Measurements from ENCODE around the gene FGFRL1. TPM values are rescaled to one million over a fixed set of nuclear protein-coding genes. Genes with fewer than 3 reads are reported as not detected.

FGFRL1 gene
- total RNA-seq, 1 donor from 2014 or later, result 43.6 TPM

DNA sequence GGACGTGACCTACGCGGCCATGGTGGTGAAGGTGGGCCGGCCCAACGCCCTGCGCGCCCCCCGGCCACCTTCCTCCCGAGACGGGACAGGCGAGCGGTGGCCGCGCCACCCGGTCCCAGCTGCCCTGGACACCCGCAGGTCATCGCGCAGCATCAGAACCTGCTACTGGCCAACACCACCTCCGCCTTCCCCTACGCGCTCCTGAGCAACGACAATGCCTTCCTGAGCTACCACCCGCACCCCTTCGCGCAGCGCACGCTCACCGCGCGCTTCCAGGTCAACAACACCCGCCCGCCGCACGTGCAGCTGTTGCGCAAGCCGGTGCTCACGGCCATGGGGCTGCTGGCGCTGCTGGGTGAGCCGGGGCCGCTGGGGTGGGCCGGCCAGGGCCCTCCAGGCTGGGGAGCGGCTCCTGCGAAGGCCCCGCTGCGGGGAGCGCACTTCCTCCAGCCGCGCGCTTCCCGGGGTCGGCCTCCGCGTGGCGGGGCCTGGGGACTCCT is 9.2 kb upstream of the FGFRL1 start:
- no peak for DNase-seq (ENCODE audit: low read depth)
- TF ChIP-seq, protein P1, sequence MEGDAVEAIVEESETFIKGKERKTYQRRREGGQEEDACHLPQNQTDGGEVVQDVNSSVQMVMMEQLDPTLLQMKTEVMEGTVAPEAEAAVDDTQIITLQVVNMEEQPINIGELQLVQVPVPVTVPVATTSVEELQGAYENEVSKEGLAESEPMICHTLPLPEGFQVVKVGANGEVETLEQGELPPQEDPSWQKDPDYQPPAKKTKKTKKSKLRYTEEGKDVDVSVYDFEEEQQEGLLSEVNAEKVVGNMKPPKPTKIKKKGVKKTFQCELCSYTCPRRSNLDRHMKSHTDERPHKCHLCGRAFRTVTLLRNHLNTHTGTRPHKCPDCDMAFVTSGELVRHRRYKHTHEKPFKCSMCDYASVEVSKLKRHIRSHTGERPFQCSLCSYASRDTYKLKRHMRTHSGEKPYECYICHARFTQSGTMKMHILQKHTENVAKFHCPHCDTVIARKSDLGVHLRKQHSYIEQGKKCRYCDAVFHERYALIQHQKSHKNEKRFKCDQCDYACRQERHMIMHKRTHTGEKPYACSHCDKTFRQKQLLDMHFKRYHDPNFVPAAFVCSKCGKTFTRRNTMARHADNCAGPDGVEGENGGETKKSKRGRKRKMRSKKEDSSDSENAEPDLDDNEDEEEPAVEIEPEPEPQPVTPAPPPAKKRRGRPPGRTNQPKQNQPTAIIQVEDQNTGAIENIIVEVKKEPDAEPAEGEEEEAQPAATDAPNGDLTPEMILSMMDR (conservative IDR thresholded peaks at IDR 0.05; ENCODE audit: low read depth, low read length), result no peak

DNA sequence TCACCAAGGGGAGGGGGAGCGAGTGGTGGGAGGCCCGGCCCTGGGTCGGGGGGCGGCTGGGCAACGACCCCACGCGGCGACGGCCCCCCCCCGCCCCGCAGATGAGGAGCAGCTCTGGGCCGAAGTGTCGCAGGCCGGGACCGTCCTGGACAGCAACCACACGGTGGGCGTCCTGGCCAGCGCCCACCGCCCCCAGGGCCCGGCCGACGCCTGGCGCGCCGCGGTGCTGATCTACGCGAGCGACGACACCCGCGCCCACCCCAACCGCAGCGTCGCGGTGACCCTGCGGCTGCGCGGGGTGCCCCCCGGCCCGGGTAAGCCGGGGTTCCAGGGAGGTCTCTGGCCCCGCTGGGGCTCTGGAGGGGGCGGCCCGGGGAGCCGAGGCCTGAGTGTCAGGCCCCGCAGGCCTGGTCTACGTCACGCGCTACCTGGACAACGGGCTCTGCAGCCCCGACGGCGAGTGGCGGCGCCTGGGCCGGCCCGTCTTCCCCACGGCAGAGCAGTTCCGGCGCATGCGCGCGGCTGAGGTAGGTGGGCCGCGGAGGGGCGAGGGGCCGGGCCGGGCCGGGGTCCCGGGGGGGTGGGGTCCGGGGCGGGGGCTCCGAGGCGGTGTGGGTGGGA is 8.7 kb upstream of the FGFRL1 start:
- DNase-seq (ENCODE audit: low read depth), result no peak
- TF ChIP-seq, protein P1 (conservative IDR thresholded peaks at IDR 0.05; ENCODE audit: low read depth, low read length), result no peak
- no peak overlapping the region for H3K4me3 ChIP-seq (ENCODE audit: low read depth, low read length)

More for the DNA sequence above, 9.2 kb upstream of the FGFRL1 start:
- no peak overlapping the region for H3K4me3 ChIP-seq (ENCODE audit: low read depth, low read length)

DNA sequence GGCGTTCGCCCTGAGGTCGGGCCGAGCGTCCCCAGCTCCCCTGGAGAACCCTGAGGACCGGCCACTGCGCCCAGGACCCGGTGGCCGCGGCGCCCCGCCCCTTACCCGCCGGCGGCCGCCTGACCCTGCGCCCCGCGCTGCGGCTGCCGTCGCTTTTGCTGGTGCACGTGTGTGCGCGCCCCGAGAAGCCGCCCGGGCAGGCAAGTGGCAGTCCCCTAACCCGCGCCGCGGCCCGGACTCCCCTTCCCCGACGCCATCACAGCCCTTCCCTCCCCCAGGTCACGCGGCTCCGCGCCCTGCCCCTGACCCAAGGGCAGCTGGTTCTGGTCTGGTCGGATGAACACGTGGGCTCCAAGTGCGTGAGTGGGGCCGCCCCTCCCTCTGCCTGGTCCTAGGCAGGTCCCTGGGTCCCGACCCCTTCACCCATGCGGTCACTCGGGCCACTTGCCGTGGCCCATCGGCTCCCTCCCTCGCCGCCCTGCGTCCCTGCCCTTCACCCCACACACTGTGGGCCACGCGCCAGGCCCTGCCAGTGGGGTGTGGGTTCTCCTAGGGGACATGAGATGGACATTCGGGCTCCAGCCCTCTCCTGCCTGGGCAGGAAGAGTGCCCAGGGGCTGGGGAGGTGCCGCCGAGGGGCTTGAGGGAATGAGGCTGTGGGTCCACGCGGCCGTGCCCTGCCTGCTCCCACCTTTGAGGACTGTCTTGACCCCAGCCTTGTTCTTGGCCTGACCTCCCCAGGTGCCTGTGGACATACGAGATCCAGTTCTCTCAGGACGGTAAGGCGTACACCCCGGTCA is 8.0 kb upstream of the FGFRL1 start:
- TF ChIP-seq, protein P1 (conservative IDR thresholded peaks at IDR 0.05; ENCODE audit: low read depth, low read length), result no peak
- DNase-seq (ENCODE audit: low read depth), result no peak
- no peak overlapping the region for H3K4me3 ChIP-seq (ENCODE audit: low read depth, low read length)

DNA sequence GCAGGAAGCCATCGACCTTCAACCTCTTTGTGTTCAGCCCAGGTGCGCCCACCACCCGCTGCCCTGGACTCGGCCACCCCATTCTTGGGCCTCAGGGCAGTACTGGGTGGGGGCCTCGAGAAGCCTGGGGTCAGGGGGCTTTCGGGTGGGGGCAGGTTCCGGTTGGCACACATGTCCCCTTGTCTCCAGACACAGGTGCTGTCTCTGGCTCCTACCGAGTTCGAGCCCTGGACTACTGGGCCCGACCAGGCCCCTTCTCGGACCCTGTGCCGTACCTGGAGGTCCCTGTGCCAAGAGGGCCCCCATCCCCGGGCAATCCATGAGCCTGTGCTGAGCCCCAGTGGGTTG is 7.4 kb upstream of the FGFRL1 start:
- TF ChIP-seq, protein P1 (conservative IDR thresholded peaks at IDR 0.05; ENCODE audit: low read depth, low read length), result no peak
- H3K4me3 ChIP-seq (ENCODE audit: low read depth, low read length), result no peak overlapping the region
- DNase-seq (ENCODE audit: low read depth), result no peak

DNA sequence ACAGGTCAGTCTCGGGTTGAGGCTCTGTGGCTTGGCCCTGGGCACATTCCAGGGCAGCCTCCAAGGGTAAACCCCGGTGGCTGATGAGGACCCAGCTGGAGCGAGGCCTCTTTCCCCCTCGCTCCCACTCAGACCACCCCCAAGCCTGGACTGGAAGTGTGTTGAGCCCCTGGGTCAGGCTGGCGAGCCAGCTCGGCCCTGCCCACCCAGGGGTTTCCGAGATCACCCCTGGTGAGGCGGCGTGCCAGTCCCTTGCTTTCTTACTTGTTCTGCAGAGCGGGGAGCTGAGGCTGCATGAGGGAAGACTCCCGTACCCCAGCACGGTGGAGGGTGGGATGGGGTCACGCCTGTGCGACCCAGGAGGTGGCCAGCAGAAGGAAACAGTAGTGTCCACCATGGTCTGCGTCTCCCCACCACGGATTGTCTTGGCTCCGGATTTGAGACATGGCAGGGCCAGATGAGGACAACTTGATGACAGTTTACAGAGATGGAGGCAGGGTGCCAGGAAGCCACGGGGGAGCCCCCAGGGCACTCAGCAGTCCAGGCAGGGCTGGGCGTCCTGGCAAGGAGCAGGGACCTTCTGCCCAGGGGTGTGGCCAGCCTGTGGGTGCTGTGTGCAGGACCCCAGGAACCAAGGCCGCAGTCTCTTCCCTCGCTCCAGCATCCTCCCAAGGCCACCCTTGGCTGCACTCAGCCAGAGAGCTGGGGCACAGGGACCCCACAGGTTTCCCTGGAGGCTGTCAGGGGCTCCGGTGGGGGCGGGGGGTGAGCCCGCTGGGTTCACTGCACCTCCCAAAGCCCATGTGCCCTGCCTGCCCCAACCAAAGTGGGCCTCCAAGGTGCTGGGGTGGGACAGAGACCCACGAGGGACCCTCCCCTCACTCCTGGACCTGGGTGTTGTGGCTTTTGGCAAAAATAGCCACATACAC is 6.6 kb upstream of the FGFRL1 start:
- no peak overlapping the region for H3K4me3 ChIP-seq (ENCODE audit: low read depth, low read length)
- DNase-seq (ENCODE audit: low read depth), result no peak
- TF ChIP-seq, protein P1 (conservative IDR thresholded peaks at IDR 0.05; ENCODE audit: low read depth, low read length), result no peak

DNA sequence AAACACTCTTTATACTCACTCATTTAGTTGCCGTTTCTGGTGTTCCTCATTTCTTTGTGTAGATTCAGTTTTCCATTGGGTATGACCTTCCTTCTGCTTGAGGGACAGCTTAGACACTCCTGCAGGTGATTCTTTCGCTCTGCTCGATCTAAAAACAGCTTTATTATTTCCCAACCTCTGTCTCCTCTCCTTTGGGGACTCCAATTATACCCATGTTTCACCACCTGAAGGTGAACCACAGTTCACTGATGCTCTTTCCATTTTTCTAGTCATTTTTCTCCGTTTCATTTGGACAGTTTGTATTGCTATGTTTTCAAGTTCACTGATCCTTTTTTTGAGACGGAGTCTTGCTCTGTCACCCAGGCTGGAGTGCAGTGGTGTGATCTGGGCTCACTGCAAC is 4.6 kb upstream of the FGFRL1 start:
- no peak for DNase-seq (ENCODE audit: low read depth)
- TF ChIP-seq, protein P1 (conservative IDR thresholded peaks at IDR 0.05; ENCODE audit: low read depth, low read length), result no peak
- H3K4me3 ChIP-seq (ENCODE audit: low read depth, low read length), result no peak overlapping the region
